ENCODE results near the gene SMAD6. TPM values are rescaled to one million over a fixed set of nuclear protein-coding genes. Genes with fewer than 3 reads are reported as not detected.

The SMAD6 gene
- polyA plus RNA-seq, 4 donors, result 13.8 to 50.2 (median 26.8) TPM

DNA sequence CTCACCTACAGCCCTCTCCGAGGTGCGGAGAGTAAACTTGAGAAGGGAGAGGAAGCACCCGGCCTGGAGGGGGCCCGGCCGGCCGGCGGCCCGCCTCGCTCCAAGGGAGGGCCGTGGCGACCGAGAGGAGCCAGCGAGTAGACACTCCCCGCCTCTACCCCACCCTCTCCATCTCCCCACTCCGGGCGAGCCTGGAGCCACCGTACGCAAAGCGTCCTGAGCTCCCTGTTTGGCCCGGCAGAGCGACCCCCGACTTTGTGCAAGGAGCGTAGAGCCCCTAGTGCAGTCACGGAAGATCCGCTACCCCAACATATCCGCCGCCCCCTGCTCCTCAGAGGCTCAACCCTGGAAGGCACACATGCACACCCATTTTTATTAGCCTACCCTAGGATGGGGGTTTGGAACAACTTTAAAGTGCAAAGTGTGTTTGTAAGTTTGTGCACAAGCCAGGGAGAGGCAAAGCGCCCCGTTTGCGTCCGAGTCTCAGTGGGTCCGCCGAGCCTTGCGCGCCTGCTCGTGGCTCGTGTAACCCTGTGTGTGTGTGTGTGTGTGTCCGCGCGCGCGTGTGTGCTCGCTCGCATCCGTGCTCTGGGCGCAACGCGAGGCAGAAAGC is 508 bp upstream of the SMAD6 start:
- DNase-seq (ENCODE audit: low read depth in 4 of 4, low spot score in 3 of 4), result no peak

GRCh38 chr15:66702787-66703539 is 927 bp downstream of the SMAD6 start:
- DNase-seq (ENCODE audit: low read depth in 4 of 4, low spot score in 3 of 4), result no peak

DNA sequence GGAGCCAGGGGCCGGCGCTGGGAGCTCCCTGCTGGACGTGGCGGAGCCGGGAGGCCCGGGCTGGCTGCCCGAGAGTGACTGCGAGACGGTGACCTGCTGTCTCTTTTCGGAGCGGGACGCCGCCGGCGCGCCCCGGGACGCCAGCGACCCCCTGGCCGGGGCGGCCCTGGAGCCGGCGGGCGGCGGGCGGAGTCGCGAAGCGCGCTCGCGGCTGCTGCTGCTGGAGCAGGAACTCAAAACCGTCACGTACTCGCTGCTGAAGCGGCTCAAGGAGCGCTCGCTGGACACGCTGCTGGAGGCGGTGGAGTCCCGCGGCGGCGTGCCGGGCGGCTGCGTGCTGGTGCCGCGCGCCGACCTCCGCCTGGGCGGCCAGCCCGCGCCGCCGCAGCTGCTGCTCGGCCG is 1.5 kb downstream of the SMAD6 start:
- no peak for DNase-seq (ENCODE audit: low read depth in 4 of 4, low spot score in 3 of 4)

DNA sequence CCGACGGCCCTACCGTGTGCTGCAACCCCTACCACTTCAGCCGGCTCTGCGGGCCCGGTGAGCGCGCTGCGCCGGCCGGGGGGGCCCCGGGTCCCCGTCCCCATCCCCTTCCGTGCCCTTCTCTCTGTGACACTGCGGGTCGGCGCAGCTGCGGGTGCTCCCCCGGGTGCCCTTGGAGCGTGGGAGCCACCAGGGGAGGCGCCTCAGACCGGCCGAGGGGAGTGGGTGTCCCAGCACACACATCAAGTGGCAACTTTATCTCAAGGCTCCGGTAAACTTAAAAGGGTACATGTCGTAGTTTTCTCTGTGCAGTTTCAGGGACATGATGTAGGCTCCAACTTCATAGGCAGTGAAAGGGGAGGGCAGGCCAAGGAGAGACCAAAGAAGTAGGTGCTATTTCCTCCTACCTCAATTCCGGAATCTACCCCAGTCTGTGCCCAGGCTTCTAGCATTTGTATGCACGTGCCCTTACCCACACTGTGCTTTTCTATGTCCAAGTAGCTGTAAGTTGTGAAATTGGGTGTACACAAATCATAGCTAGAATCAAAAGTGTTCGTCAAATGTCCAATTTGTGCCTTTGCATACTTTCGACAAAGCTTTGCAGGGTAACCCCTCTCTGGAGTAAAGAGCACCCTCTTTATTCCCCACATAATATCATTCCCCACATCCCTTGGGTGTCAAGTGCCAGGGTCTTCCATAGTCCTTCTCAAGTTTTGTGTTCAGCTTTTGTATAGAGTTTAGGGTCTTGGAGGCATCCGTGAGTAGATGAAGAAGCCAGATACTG is 2.2 kb downstream of the SMAD6 start:
- DNase-seq (ENCODE audit: low read depth in 4 of 4, low spot score in 3 of 4), result no peak

GRCh38 chr15:66704803-66705153 is 2.7 kb downstream of the SMAD6 start:
- DNase-seq (ENCODE audit: low read depth in 4 of 4, low spot score in 3 of 4), result no peak

- DNase-seq (ENCODE audit: low read depth in 4 of 4, low spot score in 3 of 4), result no peak
These were observed 3.5 kb downstream of the SMAD6 start for GRCh38 chr15:66705277-66706146.

- peak in 1 of 4 donors; percentile 54 for DNase-seq (ENCODE audit: low read depth in 4 of 4, low spot score in 3 of 4)
These were observed 4.2 kb downstream of the SMAD6 start for GRCh38 chr15:66706225-66706732.

DNA sequence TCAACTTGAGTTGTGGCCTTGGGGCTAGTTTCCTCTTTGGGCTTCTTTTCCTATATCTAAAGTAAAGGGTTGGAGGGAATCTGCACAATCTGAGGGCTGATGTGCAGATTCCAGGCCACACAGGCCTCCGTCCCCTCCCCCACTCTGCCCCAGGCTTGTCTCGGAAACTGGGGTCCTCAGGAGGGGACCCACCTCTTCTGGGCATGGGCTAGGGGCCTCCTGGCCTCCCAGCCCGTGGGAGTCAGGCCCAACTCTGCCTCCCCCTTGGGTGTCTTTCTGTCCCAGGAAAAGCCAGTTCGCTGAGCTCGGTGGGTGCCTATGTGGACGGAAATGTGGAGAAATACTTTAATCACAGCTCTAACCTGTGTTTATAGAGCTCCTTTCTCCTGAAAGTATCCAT is 4.8 kb downstream of the SMAD6 start:
- no peak for DNase-seq (ENCODE audit: low read depth in 4 of 4, low spot score in 3 of 4)

GRCh38 chr15:66707310-66708082 is 5.5 kb downstream of the SMAD6 start:
- peak in 1 of 4 donors; percentile 60 for DNase-seq (ENCODE audit: low read depth in 4 of 4, low spot score in 3 of 4)

GRCh38 chr15:66708389-66708788 is 6.4 kb downstream of the SMAD6 start:
- DNase-seq (ENCODE audit: low read depth in 4 of 4, low spot score in 3 of 4), result no peak

DNA sequence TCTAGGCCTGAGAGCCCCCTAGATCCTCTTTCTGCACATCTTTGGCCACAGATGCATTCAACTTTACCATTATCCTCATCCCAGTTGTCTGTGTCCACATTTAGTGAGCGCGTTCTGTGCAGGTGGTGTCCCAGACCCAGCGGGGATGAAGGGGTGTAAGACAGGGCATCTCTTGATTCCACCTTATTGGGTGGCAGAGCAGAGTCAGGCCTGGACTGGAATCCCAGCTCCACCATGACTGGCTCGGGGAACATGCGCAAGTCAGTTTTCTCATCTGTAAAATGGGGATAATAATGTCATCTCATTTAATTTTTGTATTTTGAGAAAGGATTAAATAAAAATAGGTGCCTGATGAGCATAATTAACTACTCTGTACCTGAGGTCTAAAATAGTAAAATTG is 7.8 kb downstream of the SMAD6 start:
- DNase-seq (ENCODE audit: low read depth in 4 of 4, low spot score in 3 of 4), result no peak

DNA sequence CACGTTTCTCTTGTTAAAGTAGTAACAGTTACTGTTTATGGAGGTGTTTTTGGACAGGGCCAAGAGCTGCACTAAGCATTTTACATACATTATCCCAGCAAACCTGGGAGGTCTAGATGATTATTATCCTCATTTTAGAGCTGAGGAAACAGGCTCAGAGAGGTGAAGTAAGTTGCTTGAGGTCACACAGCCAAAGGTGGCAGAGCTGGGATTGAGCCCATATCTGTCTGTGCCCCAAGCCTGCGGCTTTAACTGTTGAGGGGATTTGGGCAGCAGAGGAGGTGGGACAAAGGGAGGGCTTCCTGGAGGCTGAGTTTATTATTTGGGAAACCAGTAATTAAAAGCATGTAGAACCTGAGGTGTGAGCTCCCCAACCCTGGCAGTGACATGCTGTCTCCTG is 9.2 kb downstream of the SMAD6 start:
- DNase-seq (ENCODE audit: low read depth in 4 of 4, low spot score in 3 of 4), result no peak

DNA sequence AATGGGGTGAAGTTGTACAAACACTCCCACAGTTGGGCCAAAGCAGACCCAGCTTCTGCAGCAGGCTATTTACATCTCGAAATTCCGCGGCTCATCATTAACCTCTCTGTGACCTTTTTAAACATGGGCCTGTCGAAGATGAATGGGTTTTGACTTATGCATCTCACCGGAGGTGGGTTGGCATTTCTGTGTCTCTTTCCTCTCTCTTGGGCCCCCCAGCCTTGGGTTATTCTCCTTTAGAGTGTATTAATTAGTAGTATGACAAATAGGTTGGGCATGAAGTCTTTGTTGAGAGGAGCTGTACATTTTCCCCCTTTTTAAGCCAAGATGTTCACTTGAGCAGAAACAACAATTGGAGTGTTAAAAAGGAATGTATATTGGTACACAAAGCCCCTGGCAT is 9.8 kb downstream of the SMAD6 start:
- no peak for DNase-seq (ENCODE audit: low read depth in 4 of 4, low spot score in 3 of 4)

DNA sequence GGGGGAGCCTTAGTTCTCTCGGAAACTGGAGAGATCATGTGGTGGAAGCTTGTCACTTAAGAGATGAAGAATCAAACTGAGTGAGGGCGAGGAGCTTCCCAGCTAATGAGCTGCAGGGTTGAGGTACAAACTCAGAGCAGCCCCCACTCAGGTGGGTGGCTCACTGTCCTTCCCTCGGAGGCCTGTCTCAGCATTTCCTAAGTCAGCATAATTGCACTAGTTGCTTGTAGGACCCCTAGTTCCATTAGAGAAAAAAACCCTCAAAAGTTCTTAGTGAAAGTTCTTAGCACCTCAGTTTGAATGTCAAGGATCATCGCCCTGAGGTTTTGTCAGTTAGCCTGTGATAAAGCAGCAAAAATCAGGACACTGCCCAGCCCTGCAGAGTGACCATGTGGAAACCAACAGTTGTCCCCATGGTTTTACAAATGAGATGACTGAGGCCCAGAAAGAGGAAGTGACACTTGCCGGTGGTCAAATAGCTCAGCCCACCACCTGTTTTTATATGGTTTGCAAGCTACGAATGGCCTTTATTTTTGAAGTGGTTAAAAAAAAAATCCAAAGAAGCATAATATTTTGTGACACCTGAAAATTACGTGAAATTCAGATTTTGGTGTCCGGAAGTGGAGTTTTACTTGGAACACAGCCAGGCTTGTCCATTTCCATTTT is 11.9 kb downstream of the SMAD6 start:
- no peak for DNase-seq (ENCODE audit: low read depth in 4 of 4, low spot score in 3 of 4)

DNA sequence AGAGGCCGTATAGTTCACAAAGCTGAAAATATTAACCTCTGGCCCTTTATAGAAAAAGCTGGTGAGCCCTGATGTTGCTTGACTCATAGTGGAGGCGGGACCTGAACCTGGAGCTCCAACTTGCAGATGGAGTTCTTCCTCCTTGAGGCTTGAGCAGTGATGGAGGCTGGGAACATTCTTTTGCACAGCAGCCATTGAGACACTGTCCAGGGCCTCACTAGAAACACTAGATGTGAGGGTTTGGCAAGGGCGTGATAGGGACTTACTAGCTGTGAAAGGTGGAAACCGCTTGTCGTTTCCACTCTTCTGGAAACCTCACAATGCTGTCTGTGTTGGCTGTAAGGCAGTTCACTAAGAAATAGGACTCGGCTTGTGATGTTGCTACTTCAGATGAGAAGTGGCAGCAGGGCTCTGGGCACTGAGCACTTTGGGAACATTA is 12.5 kb downstream of the SMAD6 start:
- no peak for DNase-seq (ENCODE audit: low read depth in 4 of 4, low spot score in 3 of 4)

- DNase-seq (ENCODE audit: low read depth in 4 of 4, low spot score in 3 of 4), result no peak
These were observed 13.2 kb downstream of the SMAD6 start for GRCh38 chr15:66715181-66715624.

DNA sequence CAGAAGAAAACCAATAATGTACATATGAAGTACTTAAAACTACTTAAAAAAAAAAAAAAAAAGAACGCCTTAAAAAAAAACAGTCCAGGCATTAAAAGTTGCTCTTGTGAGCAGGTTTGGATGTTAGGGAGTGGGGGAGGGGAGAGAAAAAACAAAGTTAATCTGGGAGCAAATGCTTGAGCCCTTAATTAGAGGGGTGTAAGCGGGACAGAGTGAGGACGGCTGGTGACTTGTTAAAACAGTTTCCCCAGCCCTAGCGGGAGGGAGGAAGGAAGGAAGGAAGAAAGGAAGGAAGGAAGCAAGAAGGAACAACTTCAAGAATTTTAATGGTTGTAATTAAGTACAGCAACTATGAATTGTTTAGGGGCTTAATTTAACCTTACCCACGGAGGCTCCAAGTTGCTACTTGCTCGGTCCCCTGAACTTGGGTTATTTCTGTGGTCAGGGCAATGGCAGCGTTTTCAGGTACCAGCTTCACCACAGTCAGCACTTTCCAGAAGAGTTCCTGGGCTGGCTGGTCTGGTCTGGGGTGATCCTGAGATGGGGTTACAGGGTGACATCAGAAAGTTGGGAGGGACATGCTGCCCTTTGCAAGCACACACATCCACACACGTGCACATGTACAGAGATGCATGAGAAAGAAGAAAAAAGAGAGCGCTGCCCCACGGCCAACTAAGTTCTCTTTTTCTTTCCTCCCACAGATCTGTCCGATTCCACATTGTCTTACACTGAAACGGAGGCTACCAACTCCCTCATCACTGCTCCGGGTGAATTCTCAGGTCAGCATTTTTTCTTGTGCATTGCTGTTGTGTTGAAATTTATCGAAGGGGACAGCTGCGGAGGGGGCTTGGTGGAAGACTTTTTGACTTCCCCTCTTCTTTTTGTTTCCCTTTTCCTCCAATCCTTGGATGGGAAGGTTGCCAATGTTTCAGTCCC is 14.0 kb downstream of the SMAD6 start:
- no peak for DNase-seq (ENCODE audit: low read depth in 4 of 4, low spot score in 3 of 4)

GRCh38 chr15:66716656-66717020 is 14.6 kb downstream of the SMAD6 start:
- no peak for DNase-seq (ENCODE audit: low read depth in 4 of 4, low spot score in 3 of 4)

All from left renal pelvis (tissue), 4 donors.